DND-41 (cell line): ENCODE results near the gene TRMO.

Experiments used
- ATAC-seq: fragments of 200-7000 bp; cut with Tn5 transposase; 3 replicates; pipeline ENCODE4 v1.9.1; 2021; ENCODE audit warnings: low read depth; ENCODE audit not compliant: insufficient read depth
- DNase-seq: peaks from one replicate; pipeline ENCODE4 v3.0.0-alpha.2; 2020
- H2AFZ ChIP-seq: 2 replicates; pipeline ENCODE4 v1.6.0; 2012; ENCODE audit warnings: low read depth, low read length
- H3K27ac ChIP-seq: 2 replicates; pipeline ENCODE4 v1.5.1; 2012; ENCODE audit warnings: low read length, inconsistent platforms
- H3K27me3 ChIP-seq: fragments of 200-600 bp; sonication (generic); 2 replicates; pipeline ENCODE4 v1.6.0; 2012; ENCODE audit warnings: low read length, mild to moderate bottlenecking, inconsistent platforms; ENCODE audit not compliant: insufficient read depth, poor library complexity
- H3K36me3 ChIP-seq: 2 replicates; pipeline ENCODE4 v1.5.1; 2012; ENCODE audit warnings: low read length, inconsistent platforms; ENCODE audit not compliant: insufficient read depth
- H3K4me1 ChIP-seq: 2 replicates; pipeline ENCODE4 v1.5.1; 2012; ENCODE audit warnings: mild to moderate bottlenecking, low read length; ENCODE audit not compliant: insufficient read depth
- H3K4me2 ChIP-seq: 2 replicates; pipeline ENCODE4 v1.6.0; 2012; ENCODE audit warnings: mild to moderate bottlenecking, moderate library complexity, low read length, inconsistent platforms; ENCODE audit not compliant: insufficient read depth
- H3K4me3 ChIP-seq, 2 experiments: fragments of 200-600 bp in 1 of 2; shearing (Covaris generic) in 1 of 2; 2 replicates each; pipeline ENCODE4 v1.5.1; 2012 to 2016; ENCODE audit warnings: inconsistent platforms in 2 of 2, low read length in 2 of 2, mild to moderate bottlenecking in 2 of 2, low read depth in 1 of 2, moderate library complexity in 1 of 2
- H3K79me2 ChIP-seq: 2 replicates; pipeline ENCODE4 v1.6.0; 2012; ENCODE audit warnings: low read length, inconsistent platforms; ENCODE audit not compliant: insufficient read depth
- H3K9ac ChIP-seq: 2 replicates; pipeline ENCODE4 v1.6.0; 2012; ENCODE audit warnings: low read depth, mild to moderate bottlenecking, inconsistent platforms, low read length, moderate library complexity
- H3K9me3 ChIP-seq: 2 replicates; pipeline ENCODE4 v1.5.1; 2012; ENCODE audit warnings: low read length, moderate library complexity, mild to moderate bottlenecking, inconsistent platforms; ENCODE audit not compliant: insufficient read depth, severe bottlenecking
- H4K20me1 ChIP-seq: 2 replicates; pipeline ENCODE4 v1.6.0; 2012; ENCODE audit warnings: low read length; ENCODE audit not compliant: insufficient read depth
- EZH2 ChIP-seq: IDR thresholded peaks from 3 replicates; pipeline ENCODE4 v1.6.1; 2012; ENCODE audit warnings: borderline replicate concordance, low read depth, mild to moderate bottlenecking, moderate library complexity, low read length, inconsistent platforms; ENCODE audit not compliant: severe bottlenecking
- TF ChIP-seq, protein P1 (sequence below): IDR thresholded peaks from 2 replicates; pipeline ENCODE4 v1.5.1; 2012; ENCODE audit warnings: borderline replicate concordance, low read length, moderate library complexity, mild to moderate bottlenecking; ENCODE audit not compliant: poor library complexity, severe bottlenecking; ENCODE audit errors: extremely low read depth

The TRMO gene

DNA sequence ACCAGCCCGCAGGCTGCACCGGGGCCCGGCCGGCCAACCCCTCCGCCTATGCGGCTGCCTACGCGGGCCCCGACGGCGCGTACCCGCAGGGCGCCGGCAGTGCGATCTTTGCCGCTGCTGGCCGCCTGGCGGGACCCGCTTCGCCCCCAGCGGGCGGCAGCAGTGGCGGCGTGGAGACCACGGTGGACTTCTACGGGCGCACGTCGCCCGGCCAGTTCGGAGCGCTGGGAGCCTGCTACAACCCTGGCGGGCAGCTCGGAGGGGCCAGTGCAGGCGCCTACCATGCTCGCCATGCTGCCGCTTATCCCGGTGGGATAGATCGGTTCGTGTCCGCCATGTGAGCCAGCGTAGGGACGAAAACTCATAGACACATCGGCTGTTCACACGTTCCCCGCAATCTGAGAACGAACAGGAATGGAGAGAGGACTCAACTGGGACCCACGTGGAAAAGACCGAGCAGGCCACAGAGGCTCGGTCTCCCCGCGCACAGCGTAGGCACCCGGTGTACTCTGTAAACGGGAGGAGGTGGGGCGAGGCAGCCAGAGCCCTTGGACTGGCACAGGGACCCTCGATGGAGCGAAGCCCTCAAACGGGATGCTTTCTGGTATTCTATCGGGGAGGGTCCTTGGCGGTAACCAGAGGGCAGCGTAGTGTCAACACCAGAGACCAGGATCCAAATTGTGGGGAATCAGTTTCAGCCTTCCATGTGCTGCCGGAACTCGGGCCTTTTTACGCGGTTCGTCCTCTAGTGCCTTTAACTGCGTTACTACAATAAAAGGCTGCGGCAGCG is 67.4 kb downstream of the TRMO start:
- Histone ChIP-seq H3K27me3 (peaks cover 4% of the 10 kb centered on the region), H3K79me2 (no peaks in the 10 kb centered on the region), H3K36me3 (no peaks in the 10 kb centered on the region), H4K20me1 (no peaks in the 10 kb centered on the region), H2AFZ (no peak overlapping the region), H3K27ac (no peak overlapping the region), H3K9ac (no peak overlapping the region), H3K4me3 (no peak overlapping the region), H3K4me1 (no peaks in the 10 kb centered on the region), H3K9me3 (no peaks in the 10 kb centered on the region), H3K4me2 (no peak overlapping the region)
- TF ChIP-seq, protein P1, sequence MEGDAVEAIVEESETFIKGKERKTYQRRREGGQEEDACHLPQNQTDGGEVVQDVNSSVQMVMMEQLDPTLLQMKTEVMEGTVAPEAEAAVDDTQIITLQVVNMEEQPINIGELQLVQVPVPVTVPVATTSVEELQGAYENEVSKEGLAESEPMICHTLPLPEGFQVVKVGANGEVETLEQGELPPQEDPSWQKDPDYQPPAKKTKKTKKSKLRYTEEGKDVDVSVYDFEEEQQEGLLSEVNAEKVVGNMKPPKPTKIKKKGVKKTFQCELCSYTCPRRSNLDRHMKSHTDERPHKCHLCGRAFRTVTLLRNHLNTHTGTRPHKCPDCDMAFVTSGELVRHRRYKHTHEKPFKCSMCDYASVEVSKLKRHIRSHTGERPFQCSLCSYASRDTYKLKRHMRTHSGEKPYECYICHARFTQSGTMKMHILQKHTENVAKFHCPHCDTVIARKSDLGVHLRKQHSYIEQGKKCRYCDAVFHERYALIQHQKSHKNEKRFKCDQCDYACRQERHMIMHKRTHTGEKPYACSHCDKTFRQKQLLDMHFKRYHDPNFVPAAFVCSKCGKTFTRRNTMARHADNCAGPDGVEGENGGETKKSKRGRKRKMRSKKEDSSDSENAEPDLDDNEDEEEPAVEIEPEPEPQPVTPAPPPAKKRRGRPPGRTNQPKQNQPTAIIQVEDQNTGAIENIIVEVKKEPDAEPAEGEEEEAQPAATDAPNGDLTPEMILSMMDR: no peak
- no peak for TF ChIP-seq EZH2
- DNase-seq: no peak
- no peak for ATAC-seq
